ENCODE results near the gene HOMEZ. TPM values are rescaled to one million over a fixed set of nuclear protein-coding genes. Genes with fewer than 3 reads are reported as not detected.
A peak's percentile ranks its signal among the peaks of the same experiment; 100 is the strongest.

The HOMEZ gene
- total RNA-seq, 4 donors from 2014 or later, result 7.8 to 13.1 (median 8.5) TPM

DNA sequence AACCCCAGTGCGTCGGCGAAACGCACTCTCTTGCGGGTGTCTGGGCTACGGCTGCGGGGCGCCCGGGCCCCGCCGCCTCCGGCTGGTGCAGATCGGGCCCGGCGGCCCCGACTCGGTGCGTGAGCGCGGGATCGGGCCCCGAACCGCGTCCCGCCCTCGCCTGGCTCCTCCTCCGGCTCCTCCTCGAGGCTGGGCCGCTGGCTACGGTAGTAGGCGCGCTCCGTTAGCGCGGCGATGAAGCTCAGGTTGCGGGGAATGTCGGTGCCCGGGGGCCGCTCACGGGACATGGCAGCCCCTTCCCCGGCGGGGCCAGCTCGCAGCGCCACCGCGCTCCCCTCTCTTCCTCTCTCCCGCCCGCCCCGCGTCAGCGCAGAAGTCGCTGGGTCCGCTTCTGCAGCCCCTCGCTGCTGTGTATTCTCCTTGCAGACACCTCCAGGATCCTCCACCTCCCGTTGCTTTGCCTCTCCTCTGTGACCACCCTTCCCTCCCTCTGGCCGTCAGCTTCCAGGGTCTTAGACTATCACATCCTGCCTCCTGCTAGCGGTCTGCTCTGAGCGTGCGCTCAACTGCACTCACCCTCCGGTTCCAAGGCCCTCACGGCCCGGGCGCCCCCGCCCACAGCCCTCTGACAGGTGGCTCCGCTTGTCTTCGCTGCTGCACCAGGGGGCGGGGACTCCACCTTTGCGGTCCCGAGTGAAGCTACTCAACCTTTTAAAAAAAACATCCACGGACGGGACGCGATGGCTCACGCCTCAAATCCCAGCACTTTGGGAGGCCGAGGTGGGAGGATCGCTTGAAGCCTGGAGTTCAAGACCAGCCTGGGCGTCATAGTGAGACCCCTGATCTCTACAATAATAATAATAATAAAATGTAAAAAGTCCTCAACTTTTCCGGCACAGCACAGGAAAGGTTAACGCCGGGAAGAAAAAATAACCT is 16.6 kb upstream of the HOMEZ start, which contains the start of gene PPP1R3E:
TSS of gene PPP1R3E (minus strand) at position 570 of the 936 bp plus-strand sequence. CDS start at position 287, 283 bp downstream.
- Histone ChIP-seq H3K27me3 (no peaks in the 10 kb centered on the region), H3K36me3 (no peaks in the 10 kb centered on the region), H3K9me3 (no peaks in the 10 kb centered on the region), H3K27ac (peak within 1 kb of the TSS; percentile 93), H3K4me3 (peak within 1 kb of the TSS; percentile 60), H3K4me1 (peaks cover 53% of the 10 kb centered on the region)
- WGBS, result 5% methylated on average over 41 of the region's 81 CpGs
- peak; percentile 85 to 88 for DNase-seq (ENCODE audit: low spot score in 2 of 2)
- TF ChIP-seq POLR2AphosphoS5 (IDR thresholded peaks at IDR 0.05) (no peak), EP300 (IDR thresholded peaks at IDR 0.05) (no peak), POLR2A (IDR thresholded peaks at IDR 0.05) (no peak)
- TF ChIP-seq, protein P1, sequence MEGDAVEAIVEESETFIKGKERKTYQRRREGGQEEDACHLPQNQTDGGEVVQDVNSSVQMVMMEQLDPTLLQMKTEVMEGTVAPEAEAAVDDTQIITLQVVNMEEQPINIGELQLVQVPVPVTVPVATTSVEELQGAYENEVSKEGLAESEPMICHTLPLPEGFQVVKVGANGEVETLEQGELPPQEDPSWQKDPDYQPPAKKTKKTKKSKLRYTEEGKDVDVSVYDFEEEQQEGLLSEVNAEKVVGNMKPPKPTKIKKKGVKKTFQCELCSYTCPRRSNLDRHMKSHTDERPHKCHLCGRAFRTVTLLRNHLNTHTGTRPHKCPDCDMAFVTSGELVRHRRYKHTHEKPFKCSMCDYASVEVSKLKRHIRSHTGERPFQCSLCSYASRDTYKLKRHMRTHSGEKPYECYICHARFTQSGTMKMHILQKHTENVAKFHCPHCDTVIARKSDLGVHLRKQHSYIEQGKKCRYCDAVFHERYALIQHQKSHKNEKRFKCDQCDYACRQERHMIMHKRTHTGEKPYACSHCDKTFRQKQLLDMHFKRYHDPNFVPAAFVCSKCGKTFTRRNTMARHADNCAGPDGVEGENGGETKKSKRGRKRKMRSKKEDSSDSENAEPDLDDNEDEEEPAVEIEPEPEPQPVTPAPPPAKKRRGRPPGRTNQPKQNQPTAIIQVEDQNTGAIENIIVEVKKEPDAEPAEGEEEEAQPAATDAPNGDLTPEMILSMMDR (IDR thresholded peaks at IDR 0.05), result no peak

- Histone ChIP-seq H3K4me1 (peaks cover 49% of the 10 kb centered on the region), H3K9me3 (no peaks in the 10 kb centered on the region), H3K4me3 (peak overlapping the region; percentile 60), H3K27me3 (no peaks in the 10 kb centered on the region), H3K36me3 (peaks cover 4% of the 10 kb centered on the region), H3K27ac (peak overlapping the region; percentile 93)
- no peak for DNase-seq (ENCODE audit: low spot score in 2 of 2)
- TF ChIP-seq, protein P1 (IDR thresholded peaks at IDR 0.05), result no peak
- TF ChIP-seq POLR2AphosphoS5 (IDR thresholded peaks at IDR 0.05) (peak in 2 of 3 donors; percentile 45 to 71), EP300 (IDR thresholded peaks at IDR 0.05) (no peak), POLR2A (IDR thresholded peaks at IDR 0.05) (peak in 1 of 2 donors; percentile 40)
- WGBS, result no CpG with 5 or more reads among the region's 25 CpGs
Measured at GRCh38 chr14:23301969-23302289, 16.0 kb upstream of the HOMEZ start.

DNA sequence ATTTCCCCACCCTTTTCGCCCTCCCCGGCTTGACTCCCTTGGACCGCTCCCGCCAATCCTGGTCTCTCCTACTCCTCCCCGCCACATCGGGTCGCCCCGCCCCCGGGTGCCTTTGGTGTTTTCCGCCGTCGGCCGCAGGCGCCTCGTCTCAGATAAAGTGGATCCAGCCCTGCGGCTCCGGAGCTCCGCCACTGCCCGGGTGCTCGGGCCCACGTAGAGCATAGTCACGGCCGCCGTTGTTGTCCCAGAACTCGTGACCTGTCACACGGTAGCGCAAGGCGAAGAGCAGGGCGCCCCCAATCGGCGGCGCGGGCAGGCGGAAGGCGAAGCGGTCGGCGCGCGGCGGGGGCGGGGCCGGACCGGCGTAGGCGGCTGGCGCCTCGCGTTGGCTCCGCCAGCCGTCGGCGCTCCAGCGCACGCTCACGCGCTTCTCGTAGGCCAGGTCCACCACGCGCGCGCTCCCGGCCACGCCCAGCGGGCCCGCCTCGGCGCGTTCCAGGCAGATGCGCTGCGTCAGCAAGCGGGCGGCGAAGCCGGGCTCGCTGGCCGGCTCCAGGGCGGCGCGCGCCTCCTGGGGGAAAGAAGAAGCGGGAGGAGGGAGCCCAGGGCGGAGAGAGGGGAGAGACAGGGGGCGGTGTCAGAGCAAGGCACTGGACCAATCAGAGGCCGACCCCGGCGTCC is 15.5 kb upstream of the HOMEZ start:
- H3K4me3 ChIP-seq, result peak overlapping the region; percentile 60
- H3K4me1 ChIP-seq, result peaks cover 51% of the 10 kb centered on the region
- DNase-seq (ENCODE audit: low spot score in 2 of 2), result peak; percentile 97 to 98
- peak overlapping the region; percentile 93 for H3K27ac ChIP-seq
- H3K9me3 ChIP-seq, result no peaks in the 10 kb centered on the region
- WGBS, result 1% methylated on average over 19 of the region's 87 CpGs
- no peaks in the 10 kb centered on the region for H3K27me3 ChIP-seq
- H3K36me3 ChIP-seq, result peaks cover 6% of the 10 kb centered on the region
- TF ChIP-seq POLR2A (IDR thresholded peaks at IDR 0.05), result peak in 1 of 2 donors; percentile 65
- peak; percentile 62 to 88 (median 85) for TF ChIP-seq POLR2AphosphoS5 (IDR thresholded peaks at IDR 0.05)
- TF ChIP-seq, protein P1 (IDR thresholded peaks at IDR 0.05), result peak; percentile 65 to 91
- no peak for TF ChIP-seq EP300 (IDR thresholded peaks at IDR 0.05)

DNA sequence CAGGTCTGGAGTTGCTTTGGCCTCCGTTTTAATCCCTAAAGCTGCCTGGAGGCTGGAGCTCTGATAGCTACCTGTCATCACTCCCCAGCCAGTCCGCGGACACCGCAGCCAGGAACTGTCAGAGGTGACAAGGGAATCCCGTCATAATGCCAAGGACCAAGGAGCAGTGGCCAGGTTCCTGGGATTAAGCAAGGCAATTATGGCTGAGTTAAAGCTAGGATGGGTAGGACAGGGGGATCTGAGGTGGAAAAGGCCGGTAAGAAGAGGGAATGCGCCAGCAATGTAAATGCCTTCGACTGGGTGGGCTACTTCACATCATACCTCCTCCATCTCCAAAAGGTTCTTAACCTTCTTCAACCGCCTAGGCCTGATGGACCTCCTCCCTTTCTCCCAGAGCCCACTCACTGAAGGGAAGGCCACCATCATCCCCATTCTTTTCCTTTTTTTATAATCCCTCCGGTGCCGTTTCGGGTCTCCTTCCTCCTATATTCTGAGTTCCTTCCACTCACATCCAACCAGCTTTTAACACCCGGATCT is 14.8 kb upstream of the HOMEZ start:
- peak overlapping the region; percentile 93 for H3K27ac ChIP-seq
- peak; percentile 80 to 81 for DNase-seq (ENCODE audit: low spot score in 2 of 2)
- peaks cover 47% of the 10 kb centered on the region for H3K4me1 ChIP-seq
- H3K4me3 ChIP-seq, result peak overlapping the region; percentile 60
- H3K36me3 ChIP-seq, result peaks cover 6% of the 10 kb centered on the region
- H3K9me3 ChIP-seq, result no peaks in the 10 kb centered on the region
- no peaks in the 10 kb centered on the region for H3K27me3 ChIP-seq
- TF ChIP-seq POLR2A (IDR thresholded peaks at IDR 0.05) (no peak), POLR2AphosphoS5 (IDR thresholded peaks at IDR 0.05) (no peak), EP300 (IDR thresholded peaks at IDR 0.05) (no peak)
- TF ChIP-seq, protein P1 (IDR thresholded peaks at IDR 0.05), result no peak
- WGBS, result 2% methylated on average over 13 of the region's 13 CpGs

Measured in suprapubic skin (tissue), 4 donors.